HepG2 (cell line): ENCODE results near the gene GALR3. TPM values are rescaled to one million over a fixed set of nuclear protein-coding genes. Genes with fewer than 3 reads are reported as not detected.
A peak's percentile ranks its signal among the peaks of the same experiment; 100 is the strongest.

Experiments
- ARID5B ChIP-seq: IDR thresholded peaks from 2 replicates; pipeline ENCODE4 v1.4.0; 2020; ENCODE audit warnings: mild to moderate bottlenecking, missing genetic modification reagents
- FOSL2 ChIP-seq: sonication (generic); formaldehyde crosslinking; IDR thresholded peaks from 2 replicates; pipeline ENCODE4 v1.4.0; 2020; ENCODE audit warnings: missing genetic modification reagents
- ISX ChIP-seq: sonication (generic); formaldehyde crosslinking; conservative IDR thresholded peaks from 2 replicates; pipeline ENCODE4 v1.5.0; 2020; ENCODE audit warnings: missing genetic modification reagents
- KMT2A ChIP-seq: sonication (generic); formaldehyde crosslinking; IDR thresholded peaks from 2 replicates; pipeline ENCODE4 v1.4.0; 2020; ENCODE audit warnings: missing genetic modification reagents
- LCORL ChIP-seq, 2 experiments: fragments of 450-650 bp in 1 of 2; sonication (generic) in 1 of 2; formaldehyde crosslinking in 1 of 2; IDR thresholded peaks; 2 replicates each; pipeline versions ENCODE4 v1.5.0 to v1.6.1; 2017 to 2020; ENCODE audit warnings: antibody characterized with exemption in 1 of 2, missing genetic modification reagents in 1 of 2
- MXD3 ChIP-seq: IDR thresholded peaks from 2 replicates; pipeline ENCODE4 v1.6.1; 2016; ENCODE audit warnings: mild to moderate bottlenecking, missing biosample characterization, missing genetic modification reagents
- MXI1 ChIP-seq: IDR thresholded peaks from 3 replicates; pipeline ENCODE4 v1.6.1; 2012; ENCODE audit warnings: low read depth, low read length, inconsistent platforms, borderline replicate concordance
- MYC ChIP-seq: sonication (generic); formaldehyde crosslinking; IDR thresholded peaks from 2 replicates; pipeline ENCODE4 v1.9.0; 2021; ENCODE audit warnings: missing genetic modification reagents, borderline replicate concordance
- NCOR1 ChIP-seq: fragments of 200-600 bp; sonication (generic); IDR thresholded peaks from 2 replicates; pipeline ENCODE4 v1.7.0; 2017; ENCODE audit warnings: antibody characterized with exemption, low read length, borderline replicate concordance
- SIN3B ChIP-seq: fragments of 150-350 bp; IDR thresholded peaks from 2 replicates; pipeline ENCODE4 v1.6.1; 2014; ENCODE audit warnings: low read length
- SNAPC5 ChIP-seq: sonication (generic); formaldehyde crosslinking; IDR thresholded peaks from 2 replicates; pipeline ENCODE4 v1.8.1; 2023; ENCODE audit warnings: mild to moderate bottlenecking, missing genetic modification reagents, borderline replicate concordance
- ZNF12 ChIP-seq: sonication (generic); formaldehyde crosslinking; IDR thresholded peaks from 2 replicates; pipeline ENCODE4 v1.5.0; 2020; ENCODE audit warnings: missing genetic modification reagents
- ZNF224 ChIP-seq: sonication (generic); formaldehyde crosslinking; IDR thresholded peaks from 2 replicates; pipeline ENCODE4 v1.5.0; 2020; ENCODE audit warnings: mild to moderate bottlenecking, missing genetic modification reagents
- ZNF235 ChIP-seq: sonication (generic); formaldehyde crosslinking; IDR thresholded peaks from 2 replicates; pipeline ENCODE4 v1.8.1; 2023; ENCODE audit warnings: mild to moderate bottlenecking, missing genetic modification reagents, borderline replicate concordance
- ZNF383 ChIP-seq: sonication (generic); formaldehyde crosslinking; IDR thresholded peaks from 2 replicates; pipeline ENCODE4 v1.4.0; 2020; ENCODE audit warnings: missing genetic modification reagents, mild to moderate bottlenecking, borderline replicate concordance
- ZNF644 ChIP-seq: IDR thresholded peaks from 2 replicates; pipeline ENCODE4 v1.6.1; 2016; ENCODE audit warnings: low read depth
- polyA plus RNA-seq, 8 experiments: library from polyadenylated mRNA; depleted of rRNA in 3 of 8; stranded (reverse) in 7 of 8; unstranded in 1 of 8; fragments of >200 nt; fragmentation: Illumina TruSeq in 4 of 8; extraction: Trizol in 4 of 8; gene quantifications; 2 replicates each; pipeline versions ENCODE4 v1.2.1 to v1.2.3, GENCODE V29; 2011 to 2016; ENCODE audit warnings: low read depth in 4 of 8, missing spikeins in 1 of 8, mixed read lengths in 1 of 8; ENCODE audit not compliant: insufficient read depth in 1 of 8
- total RNA-seq, 5 experiments: library from RNA; depleted of rRNA; stranded (reverse); fragments of >200 nt; fragmentation: Illumina TruSeq; extraction: Trizol; gene quantifications; 2 replicates each; pipeline ENCODE4 v1.2.3, GENCODE V29; 2016; ENCODE audit warnings: low read depth in 1 of 5
- TF ChIP-seq, protein P1 (sequence below): sonication (generic); formaldehyde crosslinking; IDR thresholded peaks from 2 replicates; pipeline ENCODE4 v1.4.0; 2020; ENCODE audit warnings: low read depth, mild to moderate bottlenecking, missing genetic modification reagents
- TF ChIP-seq, protein P2 (sequence below): sonication (generic); formaldehyde crosslinking; IDR thresholded peaks from 2 replicates; pipeline ENCODE4 v1.5.0; 2020; ENCODE audit warnings: mild to moderate bottlenecking, missing genetic modification reagents
- TF ChIP-seq, protein P3 (sequence below): sonication (generic); formaldehyde crosslinking; IDR thresholded peaks from 2 replicates; pipeline ENCODE4 v1.4.0; 2020; ENCODE audit warnings: mild to moderate bottlenecking, missing genetic modification reagents, borderline replicate concordance

Gene GALR3
- total and polyA plus RNA-seq, 2 of the 13 experiments (the other 11 are each of a cell fraction or from before 2014, with no cell fraction given), result 0.13 TPM; not detected in 1

DNA sequence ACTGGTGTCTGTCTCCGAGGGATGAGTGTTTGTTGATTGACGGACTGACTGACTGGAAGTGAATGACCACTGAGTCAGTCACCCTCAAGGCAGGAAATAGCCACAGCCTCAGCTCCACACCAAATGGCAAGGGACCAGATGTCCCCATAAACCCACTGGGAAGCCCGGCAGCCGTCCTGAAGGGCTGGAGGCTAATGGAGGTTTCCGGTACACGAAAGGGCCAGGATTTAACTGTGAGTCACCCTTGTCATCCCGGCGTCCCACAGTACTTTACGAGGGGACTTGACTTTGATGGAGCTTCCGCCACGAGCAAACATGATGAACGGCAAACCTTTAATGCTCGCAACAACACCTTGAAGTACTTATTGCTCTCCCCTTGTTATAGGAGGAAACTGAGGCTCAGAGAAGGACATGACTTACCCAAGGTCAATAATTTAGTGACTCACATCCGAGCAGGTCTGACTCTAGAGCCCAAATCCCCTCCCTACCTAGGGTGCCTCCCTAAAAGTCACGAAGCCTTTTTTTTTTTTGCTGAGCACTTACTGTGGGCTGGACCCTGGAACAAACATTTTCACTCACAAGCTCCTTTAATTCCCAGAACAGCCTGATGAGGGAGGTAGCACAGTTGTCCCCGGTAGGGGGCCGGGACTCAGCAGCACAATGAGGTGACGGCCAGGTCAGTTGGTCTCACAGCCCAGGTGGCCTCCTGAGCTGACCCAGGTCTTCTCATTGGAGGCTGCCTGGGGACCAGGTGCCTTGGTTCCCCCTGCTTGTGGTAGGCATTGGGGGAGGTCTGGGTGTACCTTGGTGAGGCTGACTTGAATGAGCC lies 40.6 kb upstream of the GALR3 start (continued):
- TF ChIP-seq ARID5B (CRISPR knock-in tag), result 0 out of 2 replicates have a peak, but pooled peaks have one; percentile 16
- TF ChIP-seq LCORL (IDR thresholded peaks at IDR 0.05), result no peak
- no peak for TF ChIP-seq LCORL (CRISPR knock-in tag; IDR thresholded peaks at IDR 0.05)
- TF ChIP-seq ZNF383 (CRISPR knock-in tag), result no peak
- TF ChIP-seq MYC (CRISPR knock-in tag), result peak; percentile 13; the same call in 1 of the 2 replicates
- TF ChIP-seq, protein P1, sequence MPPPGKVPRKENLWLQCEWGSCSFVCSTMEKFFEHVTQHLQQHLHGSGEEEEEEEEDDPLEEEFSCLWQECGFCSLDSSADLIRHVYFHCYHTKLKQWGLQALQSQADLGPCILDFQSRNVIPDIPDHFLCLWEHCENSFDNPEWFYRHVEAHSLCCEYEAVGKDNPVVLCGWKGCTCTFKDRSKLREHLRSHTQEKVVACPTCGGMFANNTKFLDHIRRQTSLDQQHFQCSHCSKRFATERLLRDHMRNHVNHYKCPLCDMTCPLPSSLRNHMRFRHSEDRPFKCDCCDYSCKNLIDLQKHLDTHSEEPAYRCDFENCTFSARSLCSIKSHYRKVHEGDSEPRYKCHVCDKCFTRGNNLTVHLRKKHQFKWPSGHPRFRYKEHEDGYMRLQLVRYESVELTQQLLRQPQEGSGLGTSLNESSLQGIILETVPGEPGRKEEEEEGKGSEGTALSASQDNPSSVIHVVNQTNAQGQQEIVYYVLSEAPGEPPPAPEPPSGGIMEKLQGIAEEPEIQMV (CRISPR knock-in tag), result no peak
- TF ChIP-seq FOSL2, result peak; percentile 82
- TF ChIP-seq SNAPC5, result no peak
- no peak for TF ChIP-seq KMT2A (CRISPR knock-in tag)
- 0 out of 2 replicates have a peak, but pooled peaks have one; percentile 31 for TF ChIP-seq MXD3
- no peak for TF ChIP-seq NCOR1
- TF ChIP-seq ZNF12 (CRISPR knock-in tag), result no peak
- TF ChIP-seq ZNF224 (CRISPR knock-in tag), result no peak
- no peak for TF ChIP-seq SIN3B
- no peak for TF ChIP-seq MXI1
- TF ChIP-seq, protein P2, sequence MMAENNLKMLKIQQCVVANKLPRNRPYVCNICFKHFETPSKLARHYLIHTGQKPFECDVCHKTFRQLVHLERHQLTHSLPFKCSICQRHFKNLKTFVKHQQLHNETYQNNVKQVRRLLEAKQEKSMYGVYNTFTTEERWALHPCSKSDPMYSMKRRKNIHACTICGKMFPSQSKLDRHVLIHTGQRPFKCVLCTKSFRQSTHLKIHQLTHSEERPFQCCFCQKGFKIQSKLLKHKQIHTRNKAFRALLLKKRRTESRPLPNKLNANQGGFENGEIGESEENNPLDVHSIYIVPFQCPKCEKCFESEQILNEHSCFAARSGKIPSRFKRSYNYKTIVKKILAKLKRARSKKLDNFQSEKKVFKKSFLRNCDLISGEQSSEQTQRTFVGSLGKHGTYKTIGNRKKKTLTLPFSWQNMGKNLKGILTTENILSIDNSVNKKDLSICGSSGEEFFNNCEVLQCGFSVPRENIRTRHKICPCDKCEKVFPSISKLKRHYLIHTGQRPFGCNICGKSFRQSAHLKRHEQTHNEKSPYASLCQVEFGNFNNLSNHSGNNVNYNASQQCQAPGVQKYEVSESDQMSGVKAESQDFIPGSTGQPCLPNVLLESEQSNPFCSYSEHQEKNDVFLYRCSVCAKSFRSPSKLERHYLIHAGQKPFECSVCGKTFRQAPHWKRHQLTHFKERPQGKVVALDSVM (CRISPR knock-in tag), result peak; percentile 78
- TF ChIP-seq, protein P3, sequence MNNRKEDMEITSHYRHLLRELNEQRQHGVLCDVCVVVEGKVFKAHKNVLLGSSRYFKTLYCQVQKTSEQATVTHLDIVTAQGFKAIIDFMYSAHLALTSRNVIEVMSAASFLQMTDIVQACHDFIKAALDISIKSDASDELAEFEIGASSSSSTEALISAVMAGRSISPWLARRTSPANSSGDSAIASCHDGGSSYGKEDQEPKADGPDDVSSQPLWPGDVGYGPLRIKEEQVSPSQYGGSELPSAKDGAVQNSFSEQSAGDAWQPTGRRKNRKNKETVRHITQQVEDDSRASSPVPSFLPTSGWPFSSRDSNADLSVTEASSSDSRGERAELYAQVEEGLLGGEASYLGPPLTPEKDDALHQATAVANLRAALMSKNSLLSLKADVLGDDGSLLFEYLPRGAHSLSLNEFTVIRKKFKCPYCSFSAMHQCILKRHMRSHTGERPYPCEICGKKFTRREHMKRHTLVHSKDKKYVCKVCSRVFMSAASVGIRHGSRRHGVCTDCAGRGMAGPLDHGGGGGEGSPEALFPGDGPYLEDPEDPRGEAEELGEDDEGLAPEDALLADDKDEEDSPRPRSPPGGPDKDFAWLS (CRISPR knock-in tag), result no peak
- no peak for TF ChIP-seq ZNF644 (CRISPR knock-in tag)
- TF ChIP-seq ZNF235 (CRISPR knock-in tag), result no peak
- no peak for TF ChIP-seq ISX (CRISPR knock-in tag)
